ENCODE results near the gene HPCAL1. TPM values are rescaled to one million over a fixed set of nuclear protein-coding genes. Genes with fewer than 3 reads are reported as not detected.

HPCAL1 gene
- total and polyA plus RNA-seq, 2 of the 8 experiments (the other 6 are each of a cell fraction or from before 2014, with no cell fraction given): 5.8 to 8.6 TPM

DNA sequence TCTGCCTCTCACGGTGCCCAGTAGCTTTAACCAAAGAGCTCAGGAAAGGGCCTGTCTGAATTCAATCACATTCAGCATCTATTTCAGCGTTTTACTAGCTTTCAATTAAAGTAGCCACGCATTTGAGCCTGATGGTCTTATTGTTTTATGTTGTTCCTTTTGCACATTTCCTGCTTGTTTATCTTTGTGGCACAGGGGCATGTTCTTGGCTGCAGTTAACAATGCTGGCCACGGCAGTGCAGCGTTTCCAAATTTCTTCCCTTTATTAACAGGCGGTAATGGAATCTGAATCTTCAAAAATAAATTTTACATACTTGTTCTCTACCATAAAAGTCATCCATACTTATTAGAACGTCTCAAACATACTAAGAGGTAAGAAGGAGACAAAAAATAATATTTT lies 46.2 kb downstream of the HPCAL1 start:
- H2BK12ac ChIP-seq (ENCODE audit: low read depth, low read length): no peak overlapping the region
- H4K8ac ChIP-seq (ENCODE audit: extremely low read depth, insufficient read depth, low read length): no peak overlapping the region
- H3K9me3 ChIP-seq (ENCODE audit: insufficient read depth in 2 of 2, low read depth in 1 of 2, low read length in 1 of 2): no peaks in the 10 kb centered on the region
- FAIRE-seq (no peak), DNase-seq (ENCODE audit: low read depth in 1 of 2, low spot score in 2 of 2) (no peak)
- no peak overlapping the region for H3K4me3 ChIP-seq (ENCODE audit: extremely low read depth in 1 of 4, insufficient read depth in 2 of 4, low read depth in 3 of 4, low read length in 4 of 4)
- no peak overlapping the region for H2BK120ac ChIP-seq (replicated peaks; ENCODE audit: low read depth, low read length)
- no peak overlapping the region for H3K23ac ChIP-seq (ENCODE audit: insufficient read length)
- ChIA-PET CTCF (ENCODE audit: partially characterized antibody) (interaction anchor here (0.6 to 1.2 kb wide), 4 partner anchors 26 to 609 kb away, joined by 3 to 4 read pairs (median 3); no protein-coding TSS in a partner anchor), POLR2A (ENCODE audit: partially characterized antibody) (interaction anchor here (0.7 to 0.8 kb wide), 2 partner anchors 180 to 223 kb away, joined by 3 read pairs; no protein-coding TSS in a partner anchor)
- no peak overlapping the region for H3K27ac ChIP-seq (ENCODE audit: low read depth, low read length)
- H4K20me1 ChIP-seq (replicated peaks in 1 of 2; ENCODE audit: control insufficient read depth in 1 of 2, insufficient read depth in 2 of 2, low read length in 2 of 2): no peaks in the 10 kb centered on the region
- H4K5ac ChIP-seq (ENCODE audit: insufficient read length, low read depth, low read length): no peak overlapping the region
- H2BK20ac ChIP-seq (ENCODE audit: low read length): no peak overlapping the region; the same call in 1 of the 2 replicates
- no peaks in the 10 kb centered on the region for H3K79me2 ChIP-seq (ENCODE audit: control insufficient read depth in 1 of 2, insufficient read depth in 2 of 2, low read length in 2 of 2)
- H3K4me2 ChIP-seq (ENCODE audit: insufficient read depth in 1 of 2, low read depth in 2 of 2, low read length in 2 of 2): no peak overlapping the region
- H3K4ac ChIP-seq (replicated peaks; ENCODE audit: insufficient read length, low read depth, low read length): no peak overlapping the region
- no peak overlapping the region for H2BK15ac ChIP-seq (ENCODE audit: low read length)
- no peak overlapping the region for H3K14ac ChIP-seq (ENCODE audit: insufficient read length)
- H3K27me3 ChIP-seq (replicated peaks in 1 of 4; ENCODE audit: control insufficient read depth in 3 of 4, extremely low read depth in 1 of 4, insufficient read depth in 3 of 4, low read length in 3 of 4): no peaks in the 10 kb centered on the region
- H3K79me1 ChIP-seq (ENCODE audit: low read depth, low read length): no peaks in the 10 kb centered on the region
- no peaks in the 10 kb centered on the region for H3K36me3 ChIP-seq (ENCODE audit: control insufficient read depth in 2 of 4, insufficient read depth in 4 of 4, low read length in 3 of 4)
- no peaks in the 10 kb centered on the region for H3K23me2 ChIP-seq (ENCODE audit: low read depth, low read length)
- no peak overlapping the region for H3K56ac ChIP-seq (replicated peaks; ENCODE audit: insufficient read length, low read depth, low read length)
- peaks cover 0 to 2% (median 0%) of the 10 kb centered on the region in 4 experiments; a peak in 2 of 7 replicates for H3K4me1 ChIP-seq (replicated peaks in 1 of 4; ENCODE audit: control insufficient read depth in 3 of 4, insufficient read depth in 4 of 4, low read length in 3 of 4)
- no peak overlapping the region for H2AFZ ChIP-seq (ENCODE audit: low read length)
- no peak overlapping the region for H2BK5ac ChIP-seq (ENCODE audit: low read depth, low read length)
- H3K9ac ChIP-seq (replicated peaks in 1 of 4; ENCODE audit: extremely low read depth in 1 of 4, low read depth in 3 of 4, low read length in 3 of 4): no peak overlapping the region
- no peak overlapping the region for H4K91ac ChIP-seq (replicated peaks; ENCODE audit: insufficient read length, low read length)
- H2AK5ac ChIP-seq (ENCODE audit: low read depth, low read length): no peak overlapping the region
- no peak overlapping the region for H3K18ac ChIP-seq (ENCODE audit: extremely low read depth, low read length)
- 88% methylated on average over 7 of the region's 7 CpGs; no CpG with 5 or more reads in 1 of the 2 experiments for WGBS, 2 experiments (ENCODE audit: extremely low coverage in 1 of 2, insufficient coverage in 1 of 2, insufficient read length in 1 of 2, insufficient replicate concordance in 2 of 2, low coverage in 1 of 2, low lambda C conversion rate in 2 of 2, missing lambda C conversion rate in 1 of 2)
- TF ChIP-seq SIX5 (IDR thresholded peaks at IDR 0.05; ENCODE audit: low read depth, low read length) (no peak), NANOG (IDR thresholded peaks at IDR 0.05; ENCODE audit: insufficient read depth, low read depth, low read length, poor library complexity, severe bottlenecking) (no peak), BCL11A (IDR thresholded peaks at IDR 0.05; ENCODE audit: low read depth in 2 of 2, low read length in 2 of 2) (no peak), BACH1 (IDR thresholded peaks at IDR 0.05; ENCODE audit: low read length) (no peak), FOSL1 (IDR thresholded peaks at IDR 0.05; ENCODE audit: insufficient read depth, low read depth, low read length) (no peak), CTBP2 (IDR thresholded peaks at IDR 0.05; ENCODE audit: borderline replicate concordance, insufficient read depth, insufficient read length, low read length) (no peak), CHD2 (IDR thresholded peaks at IDR 0.05; ENCODE audit: low read length) (no peak), YY1 (IDR thresholded peaks at IDR 0.05; ENCODE audit: low read depth, low read length) (no peak), RAD21 (IDR thresholded peaks at IDR 0.05 in 1 of 2, conservative IDR thresholded peaks at IDR 0.05 in 1 of 2; ENCODE audit: low read depth in 2 of 2, low read length in 2 of 2) (no peak), TBP (IDR thresholded peaks at IDR 0.05; ENCODE audit: low read depth, low read length) (no peak)
- TF ChIP-seq, protein P1, sequence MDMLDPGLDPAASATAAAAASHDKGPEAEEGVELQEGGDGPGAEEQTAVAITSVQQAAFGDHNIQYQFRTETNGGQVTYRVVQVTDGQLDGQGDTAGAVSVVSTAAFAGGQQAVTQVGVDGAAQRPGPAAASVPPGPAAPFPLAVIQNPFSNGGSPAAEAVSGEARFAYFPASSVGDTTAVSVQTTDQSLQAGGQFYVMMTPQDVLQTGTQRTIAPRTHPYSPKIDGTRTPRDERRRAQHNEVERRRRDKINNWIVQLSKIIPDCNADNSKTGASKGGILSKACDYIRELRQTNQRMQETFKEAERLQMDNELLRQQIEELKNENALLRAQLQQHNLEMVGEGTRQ (IDR thresholded peaks at IDR 0.05; ENCODE audit: low read length): no peak
- TF ChIP-seq, protein P2, sequence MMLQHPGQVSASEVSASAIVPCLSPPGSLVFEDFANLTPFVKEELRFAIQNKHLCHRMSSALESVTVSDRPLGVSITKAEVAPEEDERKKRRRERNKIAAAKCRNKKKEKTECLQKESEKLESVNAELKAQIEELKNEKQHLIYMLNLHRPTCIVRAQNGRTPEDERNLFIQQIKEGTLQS (IDR thresholded peaks at IDR 0.05; ENCODE audit: insufficient read depth, low read depth, low read length): no peak
